ENCODE measurements around the gene COPS4. TPM values are rescaled to one million over a fixed set of nuclear protein-coding genes. Genes with fewer than 3 reads are reported as not detected.
"Not testable (repeated sequence)": the region's sequence is repeated elsewhere in the genome, so short reads cannot be mapped to it uniquely, and the experiment has no call there.

Gene COPS4
- total RNA-seq, 2 experiments from 2014 or later, result 26.0 to 27.6 TPM

DNA sequence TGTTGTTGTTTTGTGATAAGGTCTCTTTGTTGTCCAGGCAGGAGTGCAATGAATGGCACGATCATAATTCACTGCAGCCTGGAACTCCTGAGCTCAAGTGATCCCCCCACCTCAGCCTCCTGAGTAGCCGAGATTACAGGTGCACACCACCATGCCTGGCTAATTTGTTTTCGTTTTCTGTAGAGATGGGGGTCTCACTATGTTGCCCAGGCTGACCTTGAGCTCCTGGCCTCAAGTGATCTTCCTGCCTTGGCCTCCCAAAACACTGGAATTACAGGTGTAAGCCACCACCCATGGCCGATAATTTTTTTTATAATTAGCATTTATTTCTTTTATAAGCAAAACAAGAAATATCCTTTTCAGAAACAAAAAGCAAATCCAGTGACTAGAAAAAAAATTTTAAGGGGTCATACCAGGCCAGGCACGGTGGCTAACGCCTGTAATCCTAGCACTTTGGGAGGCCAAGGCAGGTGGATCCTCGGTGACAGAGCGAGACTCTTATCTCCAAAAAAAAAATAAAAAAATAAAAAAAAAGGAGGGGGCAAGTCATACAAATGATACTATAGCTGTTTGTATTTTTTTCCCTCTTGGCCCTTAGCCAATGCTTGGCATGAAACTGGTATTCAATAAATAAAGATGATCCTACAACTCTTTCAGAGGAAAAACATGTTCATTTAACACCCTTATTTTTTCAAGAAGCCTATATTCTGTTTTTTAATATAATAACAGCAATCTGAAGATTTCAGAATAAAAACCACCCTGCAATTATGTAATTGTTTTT, 76.2 kb downstream of the COPS4 start:
- H3K27ac Mint-ChIP-seq, result peak overlapping the region; percentile 89
- no peaks in the 10 kb centered on the region for H3K27me3 Mint-ChIP-seq
- ChIA-PET POLR2A (interaction anchor here (0.6 to 8.9 kb wide), 20 partner anchors 11 to 344 kb away, joined by 3 to 167 read pairs (median 6); partner anchors contain the start of genes COPS4, COQ2, HELQ and LIN54), CTCF (interaction anchor here (1.0 to 3.5 kb wide), 9 partner anchors 11 to 173 kb away, joined by 3 to 23 read pairs (median 6); partner anchors contain the start of gene COQ2)
- TF ChIP-seq, protein P1, sequence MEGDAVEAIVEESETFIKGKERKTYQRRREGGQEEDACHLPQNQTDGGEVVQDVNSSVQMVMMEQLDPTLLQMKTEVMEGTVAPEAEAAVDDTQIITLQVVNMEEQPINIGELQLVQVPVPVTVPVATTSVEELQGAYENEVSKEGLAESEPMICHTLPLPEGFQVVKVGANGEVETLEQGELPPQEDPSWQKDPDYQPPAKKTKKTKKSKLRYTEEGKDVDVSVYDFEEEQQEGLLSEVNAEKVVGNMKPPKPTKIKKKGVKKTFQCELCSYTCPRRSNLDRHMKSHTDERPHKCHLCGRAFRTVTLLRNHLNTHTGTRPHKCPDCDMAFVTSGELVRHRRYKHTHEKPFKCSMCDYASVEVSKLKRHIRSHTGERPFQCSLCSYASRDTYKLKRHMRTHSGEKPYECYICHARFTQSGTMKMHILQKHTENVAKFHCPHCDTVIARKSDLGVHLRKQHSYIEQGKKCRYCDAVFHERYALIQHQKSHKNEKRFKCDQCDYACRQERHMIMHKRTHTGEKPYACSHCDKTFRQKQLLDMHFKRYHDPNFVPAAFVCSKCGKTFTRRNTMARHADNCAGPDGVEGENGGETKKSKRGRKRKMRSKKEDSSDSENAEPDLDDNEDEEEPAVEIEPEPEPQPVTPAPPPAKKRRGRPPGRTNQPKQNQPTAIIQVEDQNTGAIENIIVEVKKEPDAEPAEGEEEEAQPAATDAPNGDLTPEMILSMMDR (IDR thresholded peaks at IDR 0.05), result no peak
- intact Hi-C loops (cut with DNase I, micrococcal nuclease), result loop anchor here (1.0 to 5.0 kb wide), 7 partner anchors 26 to 150 kb away; no protein-coding TSS in a partner anchor
- H3K9me3 ChIP-seq (ENCODE audit: control insufficient read depth in 1 of 2, insufficient read depth in 1 of 2, low read length in 2 of 2), result no peaks in the 10 kb centered on the region
- DNase-seq, result peak in 3 of 14 experiments; percentile 17 to 27 (median 19)
- no peaks in the 10 kb centered on the region for H3K27me3 ChIP-seq (ENCODE audit: control insufficient read depth in 1 of 2, insufficient read depth in 2 of 2, low read length in 2 of 2)
- no peaks in the 10 kb centered on the region for H3K9me3 Mint-ChIP-seq
- H3K4me3 Mint-ChIP-seq, result peak overlapping the region; percentile 92
- peaks cover 74% of the 10 kb centered on the region for H3K36me3 Mint-ChIP-seq (ENCODE audit: low read depth)
- peak overlapping the region; percentile 44 to 65 for H3K27ac ChIP-seq (ENCODE audit: low read depth in 1 of 2, low read length in 2 of 2)
- peak overlapping the region; percentile 83 for H3K4me3 ChIP-seq (ENCODE audit: low read length)
- peaks cover 9% of the 10 kb centered on the region for H3K36me3 ChIP-seq (ENCODE audit: insufficient read depth, low read length)
- peaks cover 63% of the 10 kb centered on the region for H3K4me1 Mint-ChIP-seq (ENCODE audit: low read depth)
- no peak for ATAC-seq (ENCODE audit: poor library complexity)
- peaks cover 51% of the 10 kb centered on the region for H3K4me1 ChIP-seq (ENCODE audit: insufficient read depth, low read length)

DNA sequence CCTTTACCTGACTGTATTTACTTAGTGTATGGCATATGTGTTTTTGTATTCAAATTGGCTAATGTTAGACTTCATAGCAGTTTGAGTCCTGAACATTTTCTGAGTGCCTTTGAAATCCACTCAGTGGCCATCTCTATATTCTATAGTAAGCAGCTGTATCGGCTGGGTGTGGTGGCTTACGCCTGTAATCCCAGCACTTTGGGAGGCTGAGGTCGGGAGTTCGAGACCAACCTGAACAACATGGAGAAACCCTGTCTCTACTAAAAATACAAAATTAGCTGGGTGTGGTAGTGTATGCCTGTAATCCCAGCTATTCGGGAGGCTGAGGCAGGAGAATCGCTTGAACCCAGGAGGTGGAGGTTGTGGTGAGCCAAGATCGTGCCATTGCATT, 76.8 kb downstream of the COPS4 start:
- Histone ChIP-seq H3K4me3 (ENCODE audit: low read length) (peak overlapping the region; percentile 83), H3K27ac (ENCODE audit: low read depth in 1 of 2, low read length in 2 of 2) (peak overlapping the region; percentile 44 to 65), H3K4me1 (ENCODE audit: insufficient read depth, low read length) (peaks cover 45% of the 10 kb centered on the region)
- H3K27me3 Mint-ChIP-seq; H3K9me3 Mint-ChIP-seq; ATAC-seq (ENCODE audit: poor library complexity); H3K27me3 ChIP-seq (ENCODE audit: control insufficient read depth in 1 of 2, insufficient read depth in 2 of 2, low read length in 2 of 2); H3K36me3 ChIP-seq (ENCODE audit: insufficient read depth, low read length); H3K9me3 ChIP-seq (ENCODE audit: control insufficient read depth in 1 of 2, insufficient read depth in 1 of 2, low read length in 2 of 2): not testable (repeated sequence)
- POLR2A ChIA-PET, result interaction anchor here (0.6 to 8.9 kb wide), 9 partner anchors 13 to 173 kb away, joined by 3 to 167 read pairs (median 19); partner anchors contain the start of genes COPS4 and COQ2
- H3K4me3 Mint-ChIP-seq, result peak overlapping the region; percentile 92
- peaks cover 68% of the 10 kb centered on the region for H3K36me3 Mint-ChIP-seq (ENCODE audit: low read depth)
- intact Hi-C loops (cut with DNase I, micrococcal nuclease), result loop anchor here (2.0 to 5.0 kb wide), 4 partner anchors 27 to 149 kb away; no protein-coding TSS in a partner anchor
- CTCF ChIA-PET, result interaction anchor here (3.5 kb wide), 1 partner anchor 149 kb away, joined by 23 read pairs; no protein-coding TSS in a partner anchor
- peak in 2 of 14 experiments; percentile 7 to 9 for DNase-seq
- H3K4me1 Mint-ChIP-seq (ENCODE audit: low read depth), result peaks cover 57% of the 10 kb centered on the region
- peak overlapping the region; percentile 89 for H3K27ac Mint-ChIP-seq

DNA sequence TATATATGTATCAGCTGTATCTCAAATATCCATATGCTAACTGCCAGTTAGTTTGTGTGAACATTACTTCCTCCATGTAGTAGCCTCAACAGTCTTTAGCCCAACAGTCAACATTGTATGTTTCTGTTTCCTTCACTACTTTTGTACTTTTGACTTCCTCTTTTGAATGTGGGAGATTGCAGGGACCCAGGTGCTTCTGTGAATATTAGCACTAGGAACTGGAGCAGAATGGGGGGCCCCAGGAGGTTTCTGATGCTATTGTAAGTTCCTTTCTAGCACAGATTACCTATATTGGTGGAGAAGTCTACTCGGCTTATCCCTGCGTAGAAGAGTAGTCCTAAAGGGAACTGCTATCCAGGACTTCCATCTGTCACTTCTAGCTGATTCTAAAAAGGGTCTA, 77.2 kb downstream of the COPS4 start:
- Mint-ChIP-seq H3K4me1 (ENCODE audit: low read depth) (peaks cover 55% of the 10 kb centered on the region), H3K27me3 (no peaks in the 10 kb centered on the region), H3K36me3 (ENCODE audit: low read depth) (peaks cover 65% of the 10 kb centered on the region), H3K4me3 (peak overlapping the region; percentile 98), H3K27ac (peak overlapping the region; percentile 89), H3K9me3 (no peaks in the 10 kb centered on the region)
- peaks cover 42% of the 10 kb centered on the region for H3K4me1 ChIP-seq (ENCODE audit: insufficient read depth, low read length)
- intact Hi-C loops (cut with DNase I, micrococcal nuclease), result loop anchor here in 1 of 2 experiments (5.0 kb wide), 1 partner anchor 40 kb away; no protein-coding TSS in a partner anchor
- peak overlapping the region; percentile 83 for H3K4me3 ChIP-seq (ENCODE audit: low read length)
- H3K27me3 ChIP-seq (ENCODE audit: control insufficient read depth in 1 of 2, insufficient read depth in 2 of 2, low read length in 2 of 2), result no peaks in the 10 kb centered on the region
- POLR2A ChIA-PET, result interaction anchor here (1.0 to 8.9 kb wide), 11 partner anchors 12 to 343 kb away, joined by 3 to 167 read pairs (median 16); partner anchors contain the start of genes COQ2, HELQ and MRPS18C
- DNase-seq (peak in 5 of 14 experiments; percentile 10 to 72 (median 41)), ATAC-seq (ENCODE audit: poor library complexity) (no peak)
- TF ChIP-seq, protein P1 (IDR thresholded peaks at IDR 0.05), result no peak
- CTCF ChIA-PET, result interaction anchor here (1.2 to 3.5 kb wide), 4 partner anchors 28 to 148 kb away, joined by 4 to 23 read pairs (median 8); no protein-coding TSS in a partner anchor
- peaks cover 2% of the 10 kb centered on the region for H3K36me3 ChIP-seq (ENCODE audit: insufficient read depth, low read length)
- no peaks in the 10 kb centered on the region for H3K9me3 ChIP-seq (ENCODE audit: control insufficient read depth in 1 of 2, insufficient read depth in 1 of 2, low read length in 2 of 2)
- H3K27ac ChIP-seq (ENCODE audit: low read depth in 1 of 2, low read length in 2 of 2), result peak overlapping the region; percentile 43 to 66

All from CD4-positive, alpha-beta T cell (primary cell).